ENCODE data around the gene ZNF662. TPM values are rescaled to one million over a fixed set of nuclear protein-coding genes. Genes with fewer than 3 reads are reported as not detected.

The ZNF662 gene
- total RNA-seq, 2 donors from 2014 or later = 9.8 to 11.8 TPM

DNA sequence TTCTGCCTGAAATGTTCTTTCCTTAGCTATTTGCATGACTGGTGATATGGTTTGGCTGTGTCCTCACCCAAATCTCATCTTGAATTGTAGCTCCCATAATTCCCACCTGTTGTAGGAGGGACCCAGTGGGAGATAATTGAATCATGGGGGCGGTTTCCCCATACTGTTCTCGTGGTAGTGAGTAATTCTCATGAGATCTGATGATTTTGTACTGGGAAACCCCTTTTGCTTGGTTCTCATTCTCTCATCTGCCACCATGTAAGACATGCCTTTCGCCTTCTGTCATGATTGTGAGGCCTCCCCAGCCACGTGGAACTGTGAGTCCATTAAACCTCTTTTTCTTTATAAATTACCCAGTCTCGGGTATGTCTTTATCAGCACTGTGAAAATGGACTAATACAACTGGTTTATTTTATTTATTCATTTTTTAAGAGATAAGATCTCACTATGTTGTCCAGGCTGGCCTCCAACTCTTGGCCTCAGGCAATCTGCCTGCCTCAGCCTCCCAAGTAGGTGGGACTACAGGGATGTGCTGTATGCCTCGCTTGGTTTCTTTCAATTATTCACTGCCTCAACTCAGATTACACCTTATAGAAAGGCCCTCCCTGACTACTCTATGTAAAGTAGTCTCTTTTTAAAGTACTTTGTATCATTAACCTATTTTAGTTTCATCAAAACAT lies 22.6 kb upstream of the ZNF662 start:
- intact Hi-C loops (cut with DNase I) = loop anchor here (5.0 kb wide), 2 partner anchors 51 to 101 kb away; no protein-coding TSS in a partner anchor
- DNase-seq (ENCODE audit: low spot score) = peak; percentile 23

DNA sequence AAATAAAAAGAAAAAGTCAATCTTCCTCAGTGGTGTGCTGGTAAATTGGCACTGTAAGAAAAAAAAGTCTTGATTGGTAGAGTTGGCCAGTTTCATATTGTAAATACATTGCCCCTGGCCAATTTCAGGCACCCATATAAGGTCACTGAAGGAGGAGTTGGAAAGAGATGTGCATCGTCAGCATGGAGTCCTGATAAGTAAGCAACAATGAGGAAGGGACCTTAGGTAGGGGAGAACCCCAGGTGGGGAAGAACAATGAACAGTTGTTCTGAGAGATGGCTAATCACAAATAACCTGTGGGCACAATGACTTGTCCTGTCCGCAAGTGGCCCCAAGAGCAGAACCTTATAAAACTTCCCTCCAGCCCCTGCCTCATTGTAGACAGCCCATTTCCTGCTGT lies 21.6 kb upstream of the ZNF662 start:
- intact Hi-C loops (cut with DNase I) = loop anchor here (5.0 kb wide), 2 partner anchors 52 to 102 kb away; no protein-coding TSS in a partner anchor
- DNase-seq (ENCODE audit: low spot score) = no peak

DNA sequence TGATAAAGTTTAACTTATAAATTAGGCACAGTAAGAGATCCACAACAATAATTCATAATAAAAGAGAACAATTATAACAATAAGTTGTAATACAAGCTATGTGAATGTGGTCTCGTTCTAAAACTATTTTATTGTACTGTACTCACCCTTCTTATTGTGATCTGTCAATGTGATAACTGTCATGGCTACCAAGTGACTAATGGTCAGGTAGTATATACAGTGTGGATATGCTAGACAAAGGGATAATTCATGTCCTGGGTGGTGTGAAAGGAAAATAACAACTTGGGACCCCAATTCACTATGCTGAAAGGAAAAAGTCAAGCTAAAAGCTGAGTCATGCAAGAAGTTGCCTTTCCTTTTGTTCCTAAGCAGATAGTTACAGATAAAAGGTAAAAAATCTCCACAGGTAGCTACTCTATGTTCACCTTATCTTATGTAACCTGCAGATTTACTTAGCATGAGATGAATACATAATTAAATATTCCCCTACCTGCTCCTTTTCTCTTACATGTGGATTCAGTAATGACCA lies 19.6 kb upstream of the ZNF662 start:
- DNase-seq (ENCODE audit: low spot score) = no peak
- intact Hi-C loops (cut with DNase I) = no loop called here

DNA sequence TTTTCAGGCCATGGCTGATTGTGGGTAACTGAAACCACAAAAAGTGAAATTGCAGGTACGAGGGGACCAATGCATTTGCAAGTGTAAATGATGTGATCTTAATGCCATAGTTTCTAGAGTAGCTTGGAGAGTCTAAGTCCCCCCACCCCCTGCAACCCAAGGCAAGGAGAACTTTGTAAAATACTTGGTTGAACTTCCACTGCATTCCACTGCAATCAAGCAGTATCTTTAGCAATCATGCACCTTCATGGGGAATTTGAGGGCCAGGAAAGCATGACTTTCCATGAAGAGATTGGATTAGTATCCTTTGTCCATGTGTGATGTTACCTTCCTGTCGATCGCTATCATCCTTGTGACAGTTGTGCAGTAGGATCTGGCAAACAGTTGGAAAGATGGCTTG lies 18.9 kb upstream of the ZNF662 start:
- no peak for DNase-seq (ENCODE audit: low spot score)
- intact Hi-C loops (cut with DNase I) = no loop called here

DNA sequence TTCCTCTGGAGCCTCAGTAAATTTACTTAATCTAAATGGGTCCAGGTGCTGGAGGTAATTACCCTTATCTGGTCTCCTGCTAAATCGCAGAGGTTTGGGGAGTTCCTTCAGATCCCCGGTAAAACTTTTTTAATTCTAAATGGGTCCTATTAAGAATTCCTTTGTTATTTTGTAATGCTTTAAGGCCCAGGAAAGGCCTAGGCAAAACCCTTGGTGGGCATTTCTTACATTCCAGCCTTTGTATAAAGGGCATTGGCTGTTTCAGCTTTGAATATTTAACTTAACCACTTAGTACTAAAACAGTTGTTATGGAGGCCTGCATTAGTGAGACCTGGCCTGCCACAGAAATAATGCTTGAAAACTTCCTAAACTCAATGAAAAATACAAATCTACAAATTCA lies 14.9 kb upstream of the ZNF662 start:
- no peak for DNase-seq (ENCODE audit: low spot score)
- intact Hi-C loops (cut with DNase I) = no loop called here

DNA sequence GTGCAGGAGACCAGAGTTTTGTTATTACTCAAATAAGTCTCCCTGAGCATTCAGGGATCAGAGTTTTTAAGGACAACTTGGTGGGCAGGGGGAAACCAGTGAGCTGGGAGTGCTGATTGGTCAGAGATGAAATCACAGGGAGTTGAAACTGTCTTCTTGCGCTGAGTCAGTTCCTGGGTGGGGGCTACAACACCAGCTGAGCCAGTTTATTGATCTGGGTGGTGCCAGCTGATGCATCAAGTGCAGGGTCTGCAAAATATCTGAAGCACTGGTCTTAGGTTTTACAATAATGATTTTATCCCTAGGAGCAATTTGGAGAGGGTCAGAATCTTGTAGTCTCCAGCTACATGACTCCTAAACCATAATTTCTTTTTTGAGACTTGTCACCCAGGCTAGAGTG lies 13.8 kb upstream of the ZNF662 start:
- intact Hi-C loops (cut with DNase I) = no loop called here
- DNase-seq (ENCODE audit: low spot score) = no peak

DNA sequence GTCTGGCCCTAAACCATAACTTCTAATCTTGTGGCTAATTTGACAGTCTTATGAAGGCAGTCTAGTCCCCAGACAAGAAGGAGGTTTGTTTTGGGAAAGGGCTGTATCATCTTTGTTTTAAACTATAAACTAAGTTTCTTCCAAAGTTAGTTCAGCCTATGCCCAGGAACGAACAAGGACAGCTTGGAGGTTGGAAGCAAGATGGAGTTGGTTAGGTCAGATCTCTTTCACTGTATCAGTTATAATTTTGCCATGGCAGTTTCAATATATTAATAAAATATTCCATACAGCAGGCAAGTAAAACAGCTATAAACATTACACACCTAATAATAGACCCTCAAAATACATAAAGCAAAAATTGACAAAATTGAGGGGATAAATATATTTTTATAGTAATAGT lies 13.1 kb upstream of the ZNF662 start:
- intact Hi-C loops (cut with DNase I) = no loop called here
- no peak for DNase-seq (ENCODE audit: low spot score)

DNA sequence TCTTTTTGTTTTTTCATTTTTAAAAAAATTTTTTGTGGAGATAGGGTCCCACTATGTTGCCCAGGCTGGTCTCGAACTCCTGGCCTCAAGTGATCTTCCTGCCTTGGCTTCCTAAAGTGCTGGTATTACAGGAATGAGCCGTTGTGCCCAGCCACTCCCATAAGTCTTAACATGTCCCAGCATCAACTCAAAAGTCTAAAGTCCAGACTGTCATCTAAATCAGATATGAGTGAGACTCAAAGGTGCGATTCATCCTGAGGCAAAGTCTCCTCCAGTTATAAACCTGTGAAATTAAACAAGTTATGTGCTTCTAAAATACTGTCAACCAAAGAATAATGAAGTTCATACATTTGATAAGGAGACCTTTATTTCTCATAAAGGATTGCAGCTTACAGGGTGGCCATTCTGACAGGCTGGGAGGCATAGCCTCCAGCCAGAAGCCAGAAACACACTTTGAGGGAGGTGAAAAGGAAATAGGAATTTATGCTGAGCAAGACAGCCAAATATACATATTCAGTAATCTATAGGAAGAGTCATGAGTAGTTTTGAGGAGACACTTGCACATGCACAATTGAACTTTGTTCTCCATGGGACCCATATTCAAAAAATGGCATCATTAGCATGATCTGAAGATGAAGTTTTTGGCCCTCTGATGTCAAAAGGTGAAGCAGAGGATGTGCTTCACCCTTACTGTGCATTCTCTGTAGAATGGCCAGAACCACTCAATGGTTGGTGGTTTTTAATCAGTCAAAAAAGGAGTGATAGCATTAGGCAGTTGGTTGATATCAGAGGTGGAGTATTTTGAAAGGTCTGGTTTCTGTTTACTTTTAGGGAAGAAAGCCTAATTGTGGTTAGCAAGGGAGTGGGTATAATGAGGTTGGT lies 11.0 kb upstream of the ZNF662 start:
- intact Hi-C loops (cut with DNase I) = no loop called here
- no peak for DNase-seq (ENCODE audit: low spot score)

DNA sequence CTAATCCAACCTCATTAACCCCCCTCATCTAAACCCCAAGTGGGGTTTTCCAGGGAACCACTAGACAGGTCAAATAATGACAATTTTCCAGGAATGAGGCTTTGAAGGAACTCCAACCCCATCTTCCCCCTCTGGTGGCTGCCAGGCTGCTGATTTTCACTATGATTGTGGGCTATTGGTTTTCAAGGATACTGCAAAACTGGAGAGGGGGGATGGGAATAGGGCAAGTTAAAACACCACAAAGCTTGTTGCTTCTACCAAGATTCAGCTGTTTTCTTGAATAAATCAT lies 10.4 kb upstream of the ZNF662 start:
- intact Hi-C loops (cut with DNase I) = no loop called here

DNA sequence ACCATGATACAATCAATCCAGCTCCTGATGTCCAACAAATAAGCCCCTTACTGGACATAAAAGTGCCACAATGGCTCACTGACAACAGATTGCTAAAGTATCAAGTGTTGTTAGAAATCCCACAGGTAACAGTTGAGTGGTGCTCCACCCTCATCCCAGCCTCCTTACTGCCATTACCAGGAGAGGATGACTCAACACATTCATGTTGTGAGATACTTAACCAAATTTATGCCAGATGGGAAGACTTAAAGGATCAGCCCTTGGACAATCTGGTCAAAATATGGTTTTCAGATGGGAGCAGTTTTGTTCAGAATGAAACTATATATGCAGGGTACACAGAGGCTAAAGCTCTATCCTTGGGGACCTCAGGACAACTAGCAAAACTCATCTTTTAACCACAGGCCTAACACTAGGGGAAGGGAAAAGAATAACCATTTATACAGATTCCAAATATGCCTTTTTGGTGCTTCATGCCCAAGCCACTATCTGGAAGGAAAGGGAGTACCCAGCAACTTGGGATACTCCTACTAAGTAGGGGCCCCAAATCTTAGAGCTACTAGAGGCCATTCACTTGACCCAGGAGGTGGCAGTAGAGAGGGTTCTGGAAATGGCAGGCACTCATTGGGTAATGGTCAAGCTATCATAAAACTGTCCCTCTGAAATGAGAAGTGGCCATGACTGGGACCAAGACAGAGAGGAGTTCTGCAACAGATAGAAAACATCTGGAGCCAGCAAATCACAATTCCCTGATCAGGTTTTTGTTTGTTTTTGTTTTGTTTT lies 6.9 kb upstream of the ZNF662 start:
- intact Hi-C loops (cut with DNase I) = no loop called here
- no peak for DNase-seq (ENCODE audit: low spot score)

More for the DNA sequence above, 10.4 kb upstream of the ZNF662 start:
- no peak for DNase-seq (ENCODE audit: low spot score)

DNA sequence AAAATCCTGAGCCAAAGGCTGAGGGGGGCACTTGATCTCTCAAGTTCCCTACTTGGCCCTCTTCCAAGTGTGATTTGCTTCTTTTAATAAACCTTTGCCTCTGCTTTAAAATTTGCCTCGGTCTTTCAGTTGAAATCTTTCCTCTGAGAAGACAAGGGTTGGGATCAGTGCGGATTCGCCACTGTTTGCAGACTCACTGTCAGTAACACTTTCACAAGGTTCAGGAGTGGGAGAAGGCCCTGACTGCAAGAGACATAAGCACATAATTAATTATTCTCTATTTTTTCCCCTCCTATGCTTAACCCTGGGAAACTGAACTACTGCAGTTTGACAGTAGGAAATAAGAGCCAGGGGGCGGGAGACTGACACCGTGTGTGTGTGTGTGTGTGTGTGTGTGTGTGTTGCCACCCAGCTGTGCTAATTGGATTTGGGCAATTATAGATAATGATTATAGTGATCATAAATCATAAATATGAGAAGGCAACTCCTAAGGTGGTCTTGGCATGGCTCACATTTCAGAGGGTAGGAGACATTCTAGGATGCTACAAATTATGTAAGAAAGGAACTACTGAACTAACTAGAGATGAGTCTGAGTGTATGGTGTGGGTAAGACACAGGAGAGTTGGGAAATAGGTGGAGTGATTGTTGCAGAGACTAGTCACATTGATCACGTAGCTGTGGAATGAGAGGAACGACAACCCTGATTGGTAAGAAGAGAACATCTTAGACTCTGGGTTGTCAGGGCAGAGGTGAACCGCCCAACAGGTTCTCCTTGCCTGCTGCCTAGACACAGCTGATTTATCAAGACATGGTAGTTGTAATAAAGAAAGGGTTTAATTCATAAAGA lies 5.5 kb upstream of the ZNF662 start:
- no peak for DNase-seq (ENCODE audit: low spot score)

DNA sequence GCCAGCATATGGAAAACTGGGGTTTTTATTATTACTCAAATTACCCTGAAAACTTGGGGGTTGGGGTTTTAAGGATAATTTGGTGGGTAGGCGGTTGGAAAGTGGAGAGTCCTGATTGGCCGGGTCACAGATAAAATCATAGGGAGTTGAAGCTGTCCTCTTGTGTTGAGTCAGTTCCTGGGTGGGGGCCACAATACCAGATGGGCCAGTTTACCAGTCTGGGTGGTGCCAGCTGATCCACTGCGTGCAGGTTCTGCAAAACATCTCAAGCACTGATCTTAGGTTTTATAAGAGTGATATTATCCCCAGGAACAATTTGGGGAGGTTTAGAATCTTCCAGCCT lies 4.9 kb upstream of the ZNF662 start:
- no peak for DNase-seq (ENCODE audit: low spot score)
- intact Hi-C loops (cut with DNase I) = no loop called here

More for the DNA sequence above, 5.5 kb upstream of the ZNF662 start:
- intact Hi-C loops (cut with DNase I) = no loop called here

DNA sequence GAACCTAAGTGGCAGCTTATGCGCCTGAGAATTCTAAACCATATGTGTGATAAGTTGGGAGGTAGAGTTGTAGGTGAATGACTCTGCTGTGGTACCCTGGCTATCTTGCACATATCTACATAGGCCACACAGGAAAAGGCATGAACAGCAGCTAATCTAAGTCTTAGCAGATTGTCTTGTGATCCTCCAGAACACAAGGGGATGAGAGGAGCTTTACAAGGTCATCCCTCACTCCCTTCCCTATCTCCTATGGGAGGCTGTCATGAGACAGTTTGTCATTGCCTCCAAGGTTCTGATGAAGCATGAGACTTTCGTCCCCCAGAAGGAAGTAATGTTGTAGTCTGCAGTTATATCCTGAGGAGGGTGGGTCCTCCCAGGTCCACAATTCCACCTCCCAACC lies 3.7 kb upstream of the ZNF662 start:
- intact Hi-C loops (cut with DNase I) = no loop called here
- no peak for DNase-seq (ENCODE audit: low spot score)

DNA sequence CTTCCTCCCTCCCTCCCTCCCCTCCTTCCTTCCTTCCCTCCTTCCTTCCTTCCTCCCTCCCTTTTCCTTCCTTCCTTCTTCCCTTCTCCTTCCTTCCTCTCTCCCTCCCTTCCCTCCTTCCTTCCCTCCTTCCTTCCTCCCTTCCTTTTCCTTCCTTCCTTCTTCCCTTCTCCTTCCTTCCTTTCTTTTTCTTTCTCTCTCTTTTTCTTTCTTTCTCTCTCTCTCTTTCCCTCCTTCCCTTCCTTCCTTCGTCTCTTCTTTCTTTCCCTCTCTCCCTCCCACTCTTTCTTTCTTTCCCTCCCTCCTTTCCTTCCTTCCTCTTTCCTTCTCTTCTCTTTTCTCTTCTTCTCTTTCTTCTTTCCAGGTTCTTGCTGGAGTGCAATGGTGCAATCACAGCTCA lies 1.9 kb upstream of the ZNF662 start:
- intact Hi-C loops (cut with DNase I) = no loop called here
- DNase-seq (ENCODE audit: low spot score) = no peak

DNA sequence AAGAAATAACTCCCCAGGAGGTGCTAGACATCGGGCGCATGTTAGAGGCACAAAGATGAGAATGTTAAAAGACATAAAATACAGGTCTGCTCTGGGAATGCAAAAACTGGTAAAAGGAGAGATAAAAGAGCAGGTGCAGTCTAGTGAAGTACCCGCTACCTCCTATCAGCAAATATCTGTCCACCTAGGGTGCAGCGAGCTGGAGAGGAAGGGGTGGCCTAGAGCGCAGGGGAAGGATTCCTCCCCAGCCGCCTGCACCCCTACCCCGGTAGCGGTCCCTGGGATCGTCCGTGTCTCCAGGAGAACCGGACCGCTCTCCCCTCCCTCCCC lies 237 bp upstream of the ZNF662 start:
- intact Hi-C loops (cut with DNase I) = no loop called here
- DNase-seq (ENCODE audit: low spot score) = no peak

DNA sequence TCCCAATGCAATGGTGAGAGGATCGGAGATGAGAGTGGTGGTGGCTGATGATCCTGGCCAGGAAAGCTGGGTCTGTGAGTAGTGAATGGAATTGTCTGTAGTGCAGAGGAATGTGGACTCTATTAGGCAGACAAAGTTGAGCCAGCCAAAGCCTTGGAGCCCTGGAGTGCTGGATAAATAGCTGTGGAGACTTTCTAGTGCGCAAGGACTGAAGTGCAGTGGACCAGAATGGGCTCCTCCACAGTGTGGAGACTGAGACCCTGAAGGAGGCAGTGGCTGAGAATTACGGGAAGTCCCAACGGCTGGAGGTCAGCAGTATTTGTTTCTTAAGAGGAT lies 874 bp downstream of the ZNF662 start:
- intact Hi-C loops (cut with DNase I) = no loop called here
- no peak for DNase-seq (ENCODE audit: low spot score)

DNA sequence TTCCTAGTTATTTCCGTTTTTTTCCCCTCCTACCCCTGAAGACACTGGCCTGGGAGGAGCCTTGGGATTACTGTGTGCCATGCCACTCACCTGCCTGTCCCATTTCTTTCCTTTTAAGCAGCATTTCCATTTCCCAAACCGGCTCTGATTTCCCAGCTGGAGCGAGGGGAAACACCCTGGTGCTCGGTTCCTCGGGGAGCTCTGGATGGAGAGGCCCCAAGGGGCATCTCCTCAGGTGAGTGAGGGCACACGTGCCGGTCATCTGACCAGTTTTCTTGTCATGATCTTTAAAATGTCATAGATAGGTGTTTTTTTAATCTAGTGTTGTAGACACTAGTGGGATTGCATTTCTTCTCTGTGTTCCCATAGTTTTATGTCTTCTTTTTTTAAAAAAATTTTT lies 2.7 kb downstream of the ZNF662 start:
- DNase-seq (ENCODE audit: low spot score) = no peak
- intact Hi-C loops (cut with DNase I) = no loop called here

DNA sequence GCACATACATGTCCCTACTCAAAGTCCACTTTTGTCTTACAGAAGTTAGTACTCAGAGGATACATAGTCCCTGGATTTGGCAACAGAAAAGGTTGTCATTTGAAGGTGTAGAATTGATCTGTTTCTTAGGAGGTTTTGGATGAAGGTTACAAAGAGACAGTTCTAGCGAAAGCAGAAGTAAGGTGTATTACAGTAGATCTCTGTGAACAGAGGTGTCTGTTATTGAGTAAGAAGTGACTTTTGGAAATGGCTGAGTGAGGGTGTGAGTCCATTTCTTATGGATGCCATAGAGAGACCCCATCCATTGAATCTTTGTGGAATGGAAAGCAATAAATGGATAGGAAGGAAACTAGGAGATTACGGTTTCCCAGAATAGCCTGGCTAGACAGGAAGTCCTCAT lies 5.6 kb downstream of the ZNF662 start:
- DNase-seq (ENCODE audit: low spot score) = no peak
- intact Hi-C loops (cut with DNase I) = no loop called here

DNA sequence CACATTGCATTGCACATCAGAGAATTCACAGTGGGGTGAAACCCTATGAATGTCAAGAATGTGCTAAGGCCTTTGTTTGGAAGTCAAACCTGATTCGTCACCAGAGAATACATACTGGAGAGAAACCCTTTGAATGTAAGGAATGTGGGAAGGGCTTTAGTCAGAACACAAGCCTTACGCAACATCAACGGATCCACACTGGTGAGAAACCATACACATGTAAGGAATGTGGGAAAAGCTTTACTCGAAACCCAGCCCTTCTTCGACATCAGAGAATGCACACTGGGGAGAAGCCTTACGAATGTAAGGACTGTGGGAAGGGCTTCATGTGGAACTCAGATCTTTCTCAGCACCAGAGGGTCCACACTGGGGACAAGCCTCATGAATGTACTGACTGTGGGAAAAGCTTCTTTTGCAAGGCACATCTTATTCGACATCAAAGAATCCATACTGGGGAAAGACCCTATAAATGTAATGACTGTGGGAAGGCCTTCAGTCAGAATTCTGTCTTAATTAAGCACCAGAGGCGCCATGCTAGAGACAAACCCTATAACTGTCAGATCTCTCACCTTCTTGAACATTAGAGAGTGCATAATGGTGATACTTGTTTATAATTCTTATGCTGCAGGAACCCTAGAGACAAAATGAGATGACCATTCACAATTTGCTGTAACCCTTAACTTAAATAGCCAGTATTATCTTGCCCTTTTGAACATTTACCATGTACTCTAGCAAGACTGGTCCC lies 9.0 kb downstream of the ZNF662 start:
- intact Hi-C loops (cut with DNase I) = no loop called here
- DNase-seq (ENCODE audit: low spot score) = no peak

Measured in posterior vena cava (tissue), 2 donors.